ENCODE results near the gene PSMD7. TPM values are rescaled to one million over a fixed set of nuclear protein-coding genes. Genes with fewer than 3 reads are reported as not detected.
A peak's percentile ranks its signal among the peaks of the same experiment; 100 is the strongest.
"Not testable (repeated sequence)": the region's sequence is repeated elsewhere in the genome, so short reads cannot be mapped to it uniquely, and the experiment has no call there.

The PSMD7 gene
- total RNA-seq, 1 experiment from 2014 or later: 92.1 TPM

DNA sequence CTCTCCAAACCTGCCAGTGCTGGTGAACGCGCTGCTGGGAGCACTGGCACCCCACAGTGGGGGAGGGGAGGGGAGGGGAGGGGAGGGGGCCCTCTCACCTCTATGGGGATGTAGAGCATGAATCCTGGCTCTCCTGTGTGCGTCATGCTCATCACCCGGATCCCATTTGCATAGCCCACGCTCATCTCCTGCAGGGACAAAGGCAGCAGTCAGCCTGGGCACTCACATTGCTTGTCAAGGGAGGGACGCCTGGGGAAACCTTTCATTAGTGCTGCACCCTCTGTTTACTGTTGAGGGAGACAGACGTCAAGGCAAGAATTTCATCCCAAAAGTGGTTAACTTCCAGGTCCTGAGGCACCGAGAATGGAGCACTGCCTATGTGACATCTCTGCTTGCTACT, 35.9 kb downstream of the PSMD7 start:
- in situ Hi-C loops (cut with HindIII; ENCODE audit: low sequenced_read_pairs); DNase-seq (ENCODE audit: low spot score): not testable (repeated sequence)

DNA sequence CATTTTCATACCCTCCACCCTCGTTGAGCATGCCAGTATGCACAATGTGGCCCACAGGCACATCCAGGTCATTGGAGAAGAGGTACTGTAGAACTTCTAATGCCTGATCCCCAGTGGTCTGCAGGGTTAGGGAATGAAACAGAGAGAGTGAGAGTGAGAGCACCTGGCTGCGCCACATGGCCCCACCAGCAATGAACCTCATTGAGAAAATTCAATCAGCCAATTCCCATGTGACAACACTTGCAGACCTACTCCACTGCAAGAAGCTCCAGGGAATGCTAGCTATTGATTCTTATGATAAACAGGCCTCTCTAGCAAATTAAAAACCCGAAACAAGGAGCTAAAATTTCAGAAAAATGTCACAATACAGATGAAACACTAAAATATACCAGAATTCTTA, 40.9 kb downstream of the PSMD7 start:
- DNase-seq (ENCODE audit: low spot score); in situ Hi-C loops (cut with HindIII; ENCODE audit: low sequenced_read_pairs): not testable (repeated sequence)

DNA sequence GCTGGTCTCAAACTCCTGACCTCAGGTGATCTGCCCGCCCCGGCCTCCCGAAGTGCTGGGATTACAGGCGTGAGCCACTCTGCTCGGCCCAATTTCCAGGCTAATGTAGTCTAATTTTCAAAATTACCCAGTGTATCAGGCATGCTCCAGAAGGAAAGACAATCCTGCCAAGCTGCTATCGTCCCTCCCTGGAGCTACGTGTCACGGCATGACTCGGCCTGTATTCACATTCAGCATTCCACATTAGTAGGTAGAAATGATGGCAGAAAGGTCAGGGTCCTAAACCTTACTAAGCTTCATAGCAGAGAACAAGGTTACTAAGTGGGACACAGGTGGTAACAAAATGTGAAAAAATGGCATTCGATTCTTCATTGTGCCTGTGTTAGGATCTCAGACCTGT, 42.6 kb downstream of the PSMD7 start:
- in situ Hi-C loops (cut with HindIII; ENCODE audit: low sequenced_read_pairs); DNase-seq (ENCODE audit: low spot score): not testable (repeated sequence)

DNA sequence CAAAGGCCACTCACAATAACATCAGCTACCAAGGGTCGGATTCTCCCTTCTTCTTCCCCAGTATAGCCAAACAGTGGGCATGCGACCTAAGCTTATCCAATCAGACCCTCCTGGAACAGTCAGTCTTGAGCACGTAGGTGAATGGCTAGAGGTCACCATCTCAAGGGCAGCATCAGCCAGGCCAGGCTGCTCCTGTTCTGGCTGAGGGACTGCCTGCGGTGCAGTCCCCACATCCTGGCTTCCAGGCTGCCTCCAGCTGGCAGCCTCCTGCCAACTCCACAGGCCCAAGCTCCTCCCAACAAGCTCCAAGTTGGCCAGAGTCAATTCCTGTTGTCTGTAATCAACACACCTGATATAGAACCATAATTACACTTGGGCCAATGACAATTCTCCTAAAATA, 56.4 kb downstream of the PSMD7 start:
- DNase-seq (ENCODE audit: low spot score): peak; percentile 6
- in situ Hi-C loops (cut with HindIII; ENCODE audit: low sequenced_read_pairs): not testable (repeated sequence)

Other genes with a start within 250 kb of the PSMD7 start
- not detected in 2 replicates for gene NPIPB15, start 79.5 kb downstream of the PSMD7 start, total RNA-seq (2014; rRNA removed; shearing (Covaris generic))
- 2.2 TPM in 1 of 2 replicates, not detected in the other for gene CLEC18B, start 124.7 kb downstream of the PSMD7 start, total RNA-seq (2014; rRNA removed; shearing (Covaris generic))